T-helper 2 cell (primary cell): ENCODE measurements around the gene LIM2.

Experiments used
- DNase-seq, 5 experiments: peaks; one replicate each; pipeline versions ENCODE4 v3.0.0 to v3.0.0-alpha.2; 2012 to 2022

LIM2 gene

GRCh38 chr19:51338563-51339312 is 49.0 kb downstream of the LIM2 start:
- DNase-seq, result peak; percentile 69 to 91 (median 79)

GRCh38 chr19:51337861-51338562 is 49.8 kb downstream of the LIM2 start:
- DNase-seq, result no peak

- DNase-seq, result no peak
Observed at GRCh38 chr19:51337141-51337860, 50.5 kb downstream of the LIM2 start.

GRCh38 chr19:51333836-51334460 is 53.8 kb downstream of the LIM2 start:
- no peak for DNase-seq

- DNase-seq, result no peak
Observed at GRCh38 chr19:51331716-51332115, 56.1 kb downstream of the LIM2 start.

GRCh38 chr19:51331193-51331592 is 56.6 kb downstream of the LIM2 start:
- DNase-seq, result no peak

GRCh38 chr19:51330366-51330765 is 57.4 kb downstream of the LIM2 start:
- no peak for DNase-seq
